GM11168 (cell line): ENCODE measurements around the gene UGT2A1.
"Not testable (repeated sequence)": the region's sequence is repeated elsewhere in the genome, so short reads cannot be mapped to it uniquely, and the experiment has no call there.

Source experiments
- in situ Hi-C: fragments of 300-500 bp; cut with MboI; formaldehyde crosslinking; loops from one replicate; pipeline ENCODE4 v1.12.0; 2022; ENCODE audit warnings: low sequenced_read_pairs; ENCODE audit not compliant: unreplicated experiment

Gene UGT2A1

DNA sequence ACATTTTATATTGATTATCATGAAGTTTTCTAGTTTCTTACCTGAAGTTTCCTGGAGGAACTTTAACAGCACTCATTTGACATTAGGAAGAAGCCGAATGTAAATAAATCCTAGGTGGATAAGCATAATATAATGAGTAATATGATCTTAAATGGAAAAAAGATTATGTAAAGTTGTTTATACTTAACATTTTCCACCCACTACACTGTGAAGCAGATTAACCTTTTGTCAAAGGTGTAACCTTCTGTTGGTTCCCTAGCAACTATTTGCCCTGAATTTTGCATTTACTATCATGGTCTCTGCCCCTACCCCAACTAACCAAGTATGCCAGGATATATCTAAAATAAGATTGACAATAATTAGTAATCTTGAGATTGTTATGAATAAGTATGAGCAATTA is at the start of gene UGT2A1:
Gene UGT2A1 (minus strand): TSS at position 101 of the 400 bp plus-strand sequence. CDS start 5,603 bp downstream, outside the sequence.
- in situ Hi-C loops, result no loop called here

DNA sequence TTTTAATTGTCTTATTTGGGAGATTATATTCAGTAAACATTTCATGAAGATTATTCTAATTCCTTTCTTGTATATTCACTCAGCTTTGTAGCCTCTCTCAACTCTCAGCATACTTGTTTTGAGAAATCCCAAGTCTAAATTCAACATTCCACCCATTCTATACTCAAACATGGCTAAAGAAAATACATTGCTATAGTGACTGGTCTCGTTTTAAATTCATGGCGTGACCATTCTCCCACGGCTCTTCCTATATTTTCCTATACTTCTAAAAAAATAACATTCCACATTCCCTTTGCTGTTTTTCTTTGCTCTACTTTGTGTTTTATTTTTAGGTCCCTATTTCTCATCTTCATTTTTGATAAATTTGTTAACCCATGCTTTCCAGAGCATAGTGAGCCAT is 49.2 kb upstream of the UGT2A1 start:
- in situ Hi-C loops, result no loop called here

GRCh38 chr4:69701696-69702095 is 48.6 kb upstream of the UGT2A1 start:
- in situ Hi-C loops, result no loop called here

- in situ Hi-C loops, result loop anchor here (25.0 kb wide), 1 partner anchor 490 kb away; the partner anchor contains the start of gene ODAM
Observed at GRCh38 chr4:69697536-69698242, 44.6 kb upstream of the UGT2A1 start.

- in situ Hi-C loops, result loop anchor here (5.0 to 25.0 kb wide), 2 partner anchors 193 to 498 kb away; partner anchors contain the start of gene ODAM
Observed at GRCh38 chr4:69689599-69689998, 36.6 kb upstream of the UGT2A1 start.

GRCh38 chr4:69684804-69685203 is 31.8 kb upstream of the UGT2A1 start:
- in situ Hi-C loops, result loop anchor here (5.0 to 25.0 kb wide), 2 partner anchors 197 to 502 kb away; partner anchors contain the start of gene ODAM

DNA sequence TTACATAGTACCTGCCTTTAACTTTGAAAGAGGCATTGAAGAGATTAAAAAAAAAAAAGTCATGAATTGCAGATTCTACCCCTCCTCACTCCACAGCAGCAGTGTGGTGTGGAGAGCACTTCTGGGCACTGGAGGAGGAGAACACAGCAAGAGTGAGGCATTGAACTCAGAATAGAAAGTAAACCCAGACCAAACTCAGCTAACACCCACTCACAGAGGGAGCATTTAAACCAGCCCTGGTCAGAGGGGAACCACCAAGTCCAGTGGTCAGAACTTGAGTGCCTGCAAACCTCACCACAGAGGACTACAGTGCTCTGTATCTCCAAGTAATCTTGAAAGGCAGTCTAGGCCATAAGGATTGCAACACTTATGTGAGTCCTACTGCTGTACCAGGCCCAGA is 15.6 kb upstream of the UGT2A1 start:
- in situ Hi-C loops, result no loop called here

GRCh38 chr4:69664009-69664408 is 11.0 kb upstream of the UGT2A1 start:
- in situ Hi-C loops, result not testable (repeated sequence)

DNA sequence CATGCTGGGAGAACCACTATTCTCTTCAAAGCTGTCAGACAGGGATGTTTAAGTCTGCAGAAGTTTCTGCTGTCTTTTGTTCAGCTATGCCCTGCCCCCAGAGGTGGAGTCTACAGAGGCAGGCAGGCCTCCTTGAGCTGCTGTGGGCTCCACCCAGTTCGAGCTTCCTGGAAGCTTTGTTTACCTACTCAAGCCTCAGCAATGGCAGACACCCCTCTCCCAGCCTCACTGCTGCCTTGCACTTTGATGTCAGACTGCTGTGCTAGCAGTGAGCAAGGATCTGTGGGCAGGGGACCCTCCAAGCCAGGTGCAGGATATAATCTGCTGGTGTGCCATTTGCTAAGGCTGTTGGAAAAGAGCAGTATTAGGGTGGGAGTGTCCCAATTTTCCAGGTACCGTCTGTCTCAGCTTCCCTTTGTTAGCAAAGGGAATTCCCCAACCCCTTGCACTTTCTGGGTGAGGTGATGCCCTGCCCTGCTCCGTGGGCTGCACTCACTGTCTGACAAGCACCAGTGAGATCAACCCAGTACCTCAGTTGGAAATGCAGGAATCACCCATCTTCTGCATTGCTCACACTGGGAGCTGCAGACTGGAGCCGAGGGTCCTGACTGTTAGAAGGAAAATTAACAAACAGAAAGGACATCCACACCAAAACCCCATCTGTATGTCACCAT is 8.2 kb upstream of the UGT2A1 start:
- in situ Hi-C loops, result not testable (repeated sequence)

- in situ Hi-C loops, result no loop called here
Observed at GRCh38 chr4:69658133-69658532, 5.1 kb upstream of the UGT2A1 start.

GRCh38 chr4:69656653-69657158 is 3.7 kb upstream of the UGT2A1 start:
- in situ Hi-C loops, result no loop called here

DNA sequence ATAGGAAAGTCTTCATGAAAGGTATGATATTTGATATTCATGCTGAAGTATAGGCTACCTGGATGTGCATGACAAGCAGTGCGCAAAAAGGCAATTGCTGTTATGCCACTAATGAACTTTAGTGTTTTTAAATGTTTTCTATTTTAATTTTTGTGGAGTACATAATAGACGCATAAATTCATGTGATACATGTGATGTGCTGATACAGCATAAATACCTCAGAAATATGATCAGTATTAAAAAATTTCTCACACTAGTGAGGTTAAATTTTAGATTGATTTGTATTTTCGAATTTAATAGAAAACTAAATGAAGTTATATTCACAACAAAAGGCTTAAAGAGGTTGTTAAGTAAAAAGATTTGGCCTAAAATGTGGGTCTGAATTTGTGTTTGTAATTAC is 2.2 kb downstream of the UGT2A1 start:
- in situ Hi-C loops, result no loop called here

GRCh38 chr4:69649629-69650028 is 3.4 kb downstream of the UGT2A1 start:
- in situ Hi-C loops, result no loop called here

GRCh38 chr4:69649207-69649606 is 3.8 kb downstream of the UGT2A1 start:
- in situ Hi-C loops, result no loop called here

DNA sequence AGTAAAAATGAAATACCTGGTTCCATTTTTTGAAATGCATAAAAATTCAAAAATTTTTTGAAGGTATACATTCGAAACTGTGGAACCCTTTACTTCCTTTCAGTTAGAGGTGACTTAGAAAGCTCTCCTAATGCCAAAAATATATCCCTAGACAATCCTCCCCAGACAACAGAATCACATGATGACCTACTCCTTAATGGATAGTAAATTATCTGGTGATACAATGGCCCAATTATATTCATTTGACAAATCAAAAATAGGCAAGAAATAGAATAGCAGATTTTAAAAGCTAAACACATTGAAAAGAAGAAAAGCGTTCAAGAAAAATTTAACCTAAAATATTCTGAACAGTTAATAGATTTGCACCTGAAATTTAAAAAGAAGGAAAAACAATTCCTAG is 10.1 kb downstream of the UGT2A1 start:
- in situ Hi-C loops, result no loop called here

- in situ Hi-C loops, result no loop called here
Observed at GRCh38 chr4:69640289-69640688, 12.8 kb downstream of the UGT2A1 start.

- in situ Hi-C loops, result no loop called here
Observed at GRCh38 chr4:69639542-69639941, 13.5 kb downstream of the UGT2A1 start, which contains the start of gene UGT2A2. TSS of gene UGT2A2 (minus strand) at chr4:69639642. CDS start at chr4:69639640, 2 bp downstream.

DNA sequence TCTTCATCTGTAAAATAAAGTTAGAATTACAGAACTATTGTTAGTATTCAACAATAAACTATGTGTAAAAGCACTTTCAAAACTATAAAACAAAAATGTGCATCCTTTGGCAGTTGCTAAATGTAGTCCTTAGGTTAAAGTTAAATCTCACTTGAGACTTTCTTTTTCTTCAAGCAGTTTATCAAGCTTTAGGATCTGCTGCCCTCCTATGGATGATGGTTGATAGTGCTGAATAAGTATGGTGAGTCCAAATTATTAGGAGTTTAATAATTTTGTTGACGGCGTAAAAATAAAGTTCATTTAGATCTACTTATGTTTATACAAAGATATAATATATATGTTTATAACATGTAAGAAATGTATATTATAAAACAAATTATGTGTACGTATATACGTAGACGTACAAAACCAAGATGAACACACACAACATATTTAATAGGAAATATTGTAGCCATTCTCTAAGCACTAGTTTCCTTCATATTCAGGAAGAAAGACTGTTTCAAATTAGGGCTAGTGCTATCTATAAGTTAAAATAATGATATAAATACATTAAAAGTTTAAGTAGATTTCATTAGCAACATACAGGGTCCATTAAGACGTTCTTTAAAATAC is 35.9 kb downstream of the UGT2A1 start:
- in situ Hi-C loops, result loop anchor here (25.0 kb wide), 1 partner anchor 305 kb away; no protein-coding TSS in a partner anchor

DNA sequence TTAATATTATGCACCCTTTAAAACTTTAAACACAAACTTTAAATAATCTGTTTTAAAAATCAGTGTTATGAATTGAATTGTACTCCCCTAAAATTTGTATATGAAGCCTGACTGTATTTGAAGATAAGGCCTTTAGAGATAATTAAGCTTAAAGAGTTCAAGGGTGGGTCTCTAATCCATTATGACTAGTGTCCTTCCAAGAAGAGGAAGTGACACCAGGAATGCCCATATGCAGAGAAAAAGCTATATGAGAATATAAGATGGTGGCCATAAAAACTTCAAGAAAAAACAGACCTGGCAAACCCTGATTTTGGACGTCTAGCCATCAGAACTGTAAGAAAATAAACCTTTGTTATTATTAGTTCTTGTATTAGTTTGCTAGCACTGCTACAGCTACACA is 42.6 kb downstream of the UGT2A1 start:
- in situ Hi-C loops, result loop anchor here (25.0 kb wide), 1 partner anchor 298 kb away; no protein-coding TSS in a partner anchor

GRCh38 chr4:69601065-69601464 is 52.0 kb downstream of the UGT2A1 start:
- in situ Hi-C loops, result loop anchor here (25.0 kb wide), 1 partner anchor 289 kb away; no protein-coding TSS in a partner anchor

DNA sequence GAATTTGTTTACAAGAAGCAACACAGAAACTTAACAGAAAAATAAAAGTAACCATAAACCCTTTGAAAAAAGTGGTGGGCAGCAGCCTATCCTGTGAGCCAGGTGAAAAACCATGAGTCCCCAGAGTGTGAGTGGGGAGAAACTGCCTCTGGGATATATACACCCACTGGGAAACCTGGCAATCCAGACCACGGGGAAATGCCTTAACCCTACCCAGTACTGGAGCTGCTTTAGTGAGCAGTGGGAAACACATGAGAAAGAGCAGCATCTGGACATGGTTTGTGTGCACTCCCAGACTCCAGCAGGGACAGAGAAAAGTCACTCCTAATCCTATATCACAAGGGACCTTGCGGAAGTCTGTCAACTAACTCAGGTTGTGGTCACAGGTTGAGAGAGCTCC is 53.0 kb downstream of the UGT2A1 start:
- in situ Hi-C loops, result loop anchor here (25.0 kb wide), 1 partner anchor 288 kb away; no protein-coding TSS in a partner anchor
